CD14-positive monocyte (primary cell): ENCODE data around the gene BCAR1. TPM values are rescaled to one million over a fixed set of nuclear protein-coding genes. Genes with fewer than 3 reads are reported as not detected.
A peak's percentile ranks its signal among the peaks of the same experiment; 100 is the strongest.
"Not testable (repeated sequence)": the region's sequence is repeated elsewhere in the genome, so short reads cannot be mapped to it uniquely, and the experiment has no call there.

Experiments used
- DNase-seq, 3 donors: peaks; one replicate each; pipeline ENCODE4 v3.0.0-alpha.2; 2011 to 2022
- H2AFZ ChIP-seq: 2 replicates; pipeline ENCODE4 v1.6.0; 2012; ENCODE audit warnings: mild to moderate bottlenecking, low read depth, low read length, inconsistent platforms; ENCODE audit not compliant: insufficient read depth, poor library complexity, severe bottlenecking
- H3K27ac ChIP-seq, 2 donors: 1 replicate in 1 of 2; 2 replicates in 1 of 2; pipeline ENCODE4 v1.5.1; 2012 to 2013; ENCODE audit warnings: low read length in 2 of 2, control low read depth in 1 of 2, inconsistent platforms in 1 of 2, low read depth in 1 of 2, mild to moderate bottlenecking in 1 of 2
- H3K27me3 ChIP-seq, 2 donors: one replicate each; pipeline versions ENCODE4 v1.6.0 to v1.6.1; 2011 to 2013; ENCODE audit warnings: low read length in 2 of 2; ENCODE audit not compliant: control insufficient read depth in 2 of 2, insufficient read depth in 2 of 2
- H3K36me3 ChIP-seq, 2 donors: replicated peaks in 1 of 2; 1 replicate in 1 of 2; 2 replicates in 1 of 2; pipeline versions ENCODE4 v1.5.1 to v1.6.1; 2012 to 2013; ENCODE audit warnings: low read length in 2 of 2, control low read depth in 1 of 2, inconsistent platforms in 1 of 2, mild to moderate bottlenecking in 1 of 2; ENCODE audit not compliant: insufficient read depth in 2 of 2, control insufficient read depth in 1 of 2
- H3K4me1 ChIP-seq, 2 donors: 1 replicate in 1 of 2; 2 replicates in 1 of 2; pipeline versions ENCODE4 v1.5.1 to v1.6.1; 2012 to 2013; ENCODE audit warnings: low read length in 2 of 2, control low read depth in 1 of 2, inconsistent platforms in 1 of 2, mild to moderate bottlenecking in 1 of 2, moderate library complexity in 1 of 2; ENCODE audit not compliant: insufficient read depth in 2 of 2, control insufficient read depth in 1 of 2
- H3K4me2 ChIP-seq: replicated peaks from 2 replicates; pipeline ENCODE3; 2012; ENCODE audit warnings: low read length, moderate library complexity, mild to moderate bottlenecking; ENCODE audit not compliant: poor library complexity, severe bottlenecking; ENCODE audit errors: extremely low read depth
- H3K4me3 ChIP-seq, 3 experiments: fragments of 200-600 bp in 1 of 3; sonication (generic) in 1 of 3; replicated peaks in 1 of 3; 1 replicate in 2 of 3; 2 replicates in 1 of 3; pipeline ENCODE4 v1.5.1; 2011 to 2013; ENCODE audit warnings: low read length in 3 of 3, mild to moderate bottlenecking in 3 of 3, control low read depth in 2 of 3, low read depth in 2 of 3, inconsistent platforms in 1 of 3, moderate library complexity in 1 of 3
- H3K79me2 ChIP-seq: 2 replicates; pipeline ENCODE4 v1.6.0; 2012; ENCODE audit warnings: mild to moderate bottlenecking, control low read depth, inconsistent platforms, low read length, moderate library complexity; ENCODE audit not compliant: insufficient read depth
- H3K9ac ChIP-seq: 2 replicates; pipeline ENCODE4 v1.6.0; 2017; ENCODE audit warnings: low read length, mild to moderate bottlenecking; ENCODE audit not compliant: insufficient read depth, poor library complexity, severe bottlenecking
- H3K9me3 ChIP-seq, 2 donors: replicated peaks in 1 of 2; 1 replicate in 1 of 2; 2 replicates in 1 of 2; pipeline versions ENCODE4 v1.5.1 to v1.6.1; 2012 to 2013; ENCODE audit warnings: low read length in 2 of 2, control low read depth in 1 of 2; ENCODE audit not compliant: control insufficient read depth in 1 of 2, insufficient read depth in 1 of 2
- H4K20me1 ChIP-seq: 2 replicates; pipeline ENCODE4 v1.6.0; 2012; ENCODE audit warnings: mild to moderate bottlenecking, low read length, control low read depth, moderate library complexity; ENCODE audit not compliant: insufficient read depth
- H3K27ac Mint-ChIP-seq, 7 donors: one replicate each; pipeline ENCODE4 v1.8.0; 2020; ENCODE audit warnings: mild to moderate bottlenecking in 7 of 7, mixed read lengths in 7 of 7, moderate library complexity in 6 of 7, inconsistent platforms in 2 of 7
- H3K27me3 Mint-ChIP-seq, 3 donors: one replicate each; pipeline ENCODE4 v1.8.0; 2021 to 2022; ENCODE audit warnings: low read depth in 3 of 3, mild to moderate bottlenecking in 3 of 3, mixed read lengths in 3 of 3, moderate library complexity in 3 of 3, inconsistent platforms in 1 of 3
- H3K36me3 Mint-ChIP-seq, 2 donors: one replicate each; pipeline ENCODE4 v1.8.0; 2020; ENCODE audit warnings: mixed read lengths in 2 of 2, inconsistent platforms in 1 of 2, mild to moderate bottlenecking in 1 of 2
- H3K4me1 Mint-ChIP-seq: one replicate; pipeline ENCODE4 v1.8.0; 2020; ENCODE audit warnings: mild to moderate bottlenecking, mixed read lengths
- H3K4me3 Mint-ChIP-seq, 2 donors: one replicate each; pipeline ENCODE4 v1.8.0; 2020; ENCODE audit warnings: mild to moderate bottlenecking in 2 of 2, mixed read lengths in 2 of 2, moderate library complexity in 1 of 2
- H3K9me3 Mint-ChIP-seq, 7 donors: one replicate each; pipeline ENCODE4 v1.8.0; 2020 to 2022; ENCODE audit warnings: mixed read lengths in 7 of 7, mild to moderate bottlenecking in 6 of 7, moderate library complexity in 6 of 7, inconsistent platforms in 2 of 7
- WGBS: methylation state at CpG from one replicate; pipeline ENCODE4 v1.1.5; 2013; ENCODE audit warnings: missing lambda C conversion rate; ENCODE audit not compliant: insufficient coverage; 5-methylcytosine and 5-hydroxymethylcytosine counted together
- intact Hi-C, 2 donors: fragments of 100-400 bp; cut with micrococcal nuclease; formaldehyde crosslinking; loops; one replicate each; pipeline versions ENCODE4 v1.15.0 to v1.15.1; 2023
- polyA plus RNA-seq, 3 donors: library from polyadenylated mRNA; depleted of rRNA in 1 of 3; unstranded in 2 of 3; stranded (reverse) in 1 of 3; fragments of 300-500 nt in 2 of 3; fragments of >200 nt in 1 of 3; fragmentation: Illumina TruSeq in 2 of 3; gene quantifications; 1 replicate in 2 of 3; 2 replicates in 1 of 3; pipeline ENCODE4 v1.2.3, GENCODE V29; 2012 to 2021
- TF ChIP-seq, protein P1 (sequence below): fragments of 200-600 bp; IDR thresholded peaks from one replicate; pipeline ENCODE4 v1.8.0; 2022; ENCODE audit warnings: antibody characterized with exemption, mild to moderate bottlenecking

The BCAR1 gene
- polyA plus RNA-seq, 3 donors, result not detected

DNA sequence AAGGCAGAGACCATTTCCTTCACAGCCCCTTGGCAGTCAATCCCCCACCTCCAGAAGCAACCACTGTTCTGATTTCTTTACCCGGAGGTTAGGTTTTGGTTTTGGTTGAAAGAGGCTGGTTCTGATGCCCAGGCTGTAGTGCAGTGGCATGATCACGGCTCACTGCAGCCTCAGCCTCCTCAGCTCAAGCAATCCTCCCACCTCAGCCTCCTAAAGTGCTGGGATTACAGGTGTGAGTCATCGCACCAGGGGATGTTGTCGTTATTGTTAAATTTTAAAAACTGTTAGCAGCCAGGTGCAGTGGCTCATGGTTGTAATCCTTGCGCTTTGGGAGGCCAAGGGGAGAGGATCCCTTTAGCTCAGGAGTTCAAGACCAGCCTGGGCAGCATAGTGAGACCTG lies 41.5 kb downstream of the BCAR1 start:
- H3K4me3 ChIP-seq, result no peak overlapping the region
- Mint-ChIP-seq H3K27me3 (peaks cover 33 to 57% (median 34%) of the 10 kb centered on the region in 3 donors), H3K4me1 (no peaks in the 10 kb centered on the region), H3K27ac (no peak overlapping the region), H3K36me3 (no peaks in the 10 kb centered on the region), H3K9me3 (peaks cover 0 to 5% (median 0%) of the 10 kb centered on the region in 7 donors), H3K4me3 (no peak overlapping the region)
- no peaks in the 10 kb centered on the region for H3K36me3 ChIP-seq
- no peaks in the 10 kb centered on the region for H3K4me1 ChIP-seq
- intact Hi-C loops, result no loop called here
- TF ChIP-seq, protein P1, sequence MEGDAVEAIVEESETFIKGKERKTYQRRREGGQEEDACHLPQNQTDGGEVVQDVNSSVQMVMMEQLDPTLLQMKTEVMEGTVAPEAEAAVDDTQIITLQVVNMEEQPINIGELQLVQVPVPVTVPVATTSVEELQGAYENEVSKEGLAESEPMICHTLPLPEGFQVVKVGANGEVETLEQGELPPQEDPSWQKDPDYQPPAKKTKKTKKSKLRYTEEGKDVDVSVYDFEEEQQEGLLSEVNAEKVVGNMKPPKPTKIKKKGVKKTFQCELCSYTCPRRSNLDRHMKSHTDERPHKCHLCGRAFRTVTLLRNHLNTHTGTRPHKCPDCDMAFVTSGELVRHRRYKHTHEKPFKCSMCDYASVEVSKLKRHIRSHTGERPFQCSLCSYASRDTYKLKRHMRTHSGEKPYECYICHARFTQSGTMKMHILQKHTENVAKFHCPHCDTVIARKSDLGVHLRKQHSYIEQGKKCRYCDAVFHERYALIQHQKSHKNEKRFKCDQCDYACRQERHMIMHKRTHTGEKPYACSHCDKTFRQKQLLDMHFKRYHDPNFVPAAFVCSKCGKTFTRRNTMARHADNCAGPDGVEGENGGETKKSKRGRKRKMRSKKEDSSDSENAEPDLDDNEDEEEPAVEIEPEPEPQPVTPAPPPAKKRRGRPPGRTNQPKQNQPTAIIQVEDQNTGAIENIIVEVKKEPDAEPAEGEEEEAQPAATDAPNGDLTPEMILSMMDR, result no peak
- no peaks in the 10 kb centered on the region for H4K20me1 ChIP-seq
- 86% methylated on average over 1 of the region's 5 CpGs for WGBS
- no peak overlapping the region for H3K27ac ChIP-seq
- H3K9ac ChIP-seq, result no peak overlapping the region
- no peaks in the 10 kb centered on the region for H3K79me2 ChIP-seq
- no peak overlapping the region for H3K4me2 ChIP-seq
- H3K9me3 ChIP-seq, result no peaks in the 10 kb centered on the region
- DNase-seq, result no peak
- H2AFZ ChIP-seq, result no peak overlapping the region
- H3K27me3 ChIP-seq, result peaks cover 0 to 8% of the 10 kb centered on the region in 2 donors

DNA sequence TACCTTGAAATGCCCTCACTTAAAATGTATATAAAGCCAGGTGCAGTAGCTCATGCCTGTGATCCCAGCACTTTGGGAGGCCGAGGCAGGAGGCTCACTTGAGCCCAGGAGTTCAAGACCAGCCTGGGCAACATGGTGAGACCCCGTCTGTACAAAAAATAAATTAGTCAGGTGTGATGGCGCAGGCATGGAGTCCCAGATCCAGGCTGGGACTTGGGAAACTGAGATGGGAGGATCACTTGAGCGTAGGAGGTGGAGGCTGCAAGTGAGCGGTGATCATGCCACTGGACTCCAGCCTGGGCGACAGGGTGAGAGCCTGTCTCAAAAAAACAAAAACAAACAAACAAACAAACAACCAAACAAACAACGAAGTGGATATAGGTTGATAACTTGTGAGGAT lies 41.9 kb downstream of the BCAR1 start:
- H3K9me3 ChIP-seq, H4K20me1 ChIP-seq, H3K9me3 Mint-ChIP-seq, DNase-seq, H3K4me2 ChIP-seq, H3K36me3 ChIP-seq, H3K27me3 ChIP-seq, H3K9ac ChIP-seq, H3K79me2 ChIP-seq, H3K4me1 Mint-ChIP-seq, H3K27ac ChIP-seq, H3K27ac Mint-ChIP-seq, H2AFZ ChIP-seq, H3K4me1 ChIP-seq, H3K36me3 Mint-ChIP-seq, H3K4me3 ChIP-seq, intact Hi-C loops: not testable (repeated sequence)
- 80% methylated on average over 3 of the region's 7 CpGs for WGBS
- Mint-ChIP-seq H3K27me3 (peaks cover 29 to 57% (median 32%) of the 10 kb centered on the region in 3 donors), H3K4me3 (peak overlapping the region in 1 of 2 donors; percentile 4)
